GM12891 (cell line): ENCODE data around the gene PTPRG.

ENCODE experiments used
- DNase-seq: peaks from one replicate; pipeline ENCODE4 v3.0.0; 2011; ENCODE audit warnings: low spot score; ENCODE audit not compliant: insufficient read length
- FAIRE-seq: peaks from 2 replicates; lab custom pipeline; 2011; peaks lifted over from hg19 to GRCh38; lab: Jason Lieb, UNC
- PAX5 ChIP-seq: IDR thresholded peaks from 2 replicates; pipeline ENCODE4 v1.6.1; 2011; ENCODE audit warnings: low read length, moderate library complexity, mild to moderate bottlenecking; ENCODE audit not compliant: insufficient read depth, severe bottlenecking
- POLR2A ChIP-seq: IDR thresholded peaks from 2 replicates; pipeline ENCODE4 v1.6.1; 2011; ENCODE audit warnings: low read depth, low read length, control low read depth
- POLR2AphosphoS5 ChIP-seq: IDR thresholded peaks from 2 replicates; pipeline ENCODE4 v1.6.1; 2011; ENCODE audit warnings: low read depth, low read length, control low read depth
- POU2F2 ChIP-seq: IDR thresholded peaks from 2 replicates; pipeline ENCODE4 v1.6.1; 2011; ENCODE audit warnings: low read depth, mild to moderate bottlenecking, control low read depth, low read length, moderate library complexity
- SPI1 ChIP-seq: IDR thresholded peaks from 2 replicates; pipeline ENCODE4 v1.6.1; 2011; ENCODE audit warnings: low read depth, low read length, control low read depth
- TAF1 ChIP-seq: IDR thresholded peaks from 2 replicates; pipeline ENCODE4 v1.6.1; 2011; ENCODE audit warnings: low read depth, low read length, control low read depth

Gene PTPRG

GRCh38 chr3:62019906-62020305 is 458.5 kb downstream of the PTPRG start:
- no peak for TF ChIP-seq PAX5
- DNase-seq = no peak
- FAIRE-seq = no peak

- TF ChIP-seq POLR2AphosphoS5 = no peak
- TF ChIP-seq POU2F2 = no peak
- no peak for TF ChIP-seq PAX5
- TF ChIP-seq POLR2A = no peak
- no peak for TF ChIP-seq TAF1
- TF ChIP-seq SPI1 = no peak
- FAIRE-seq (no peak), DNase-seq (no peak)
Measured at GRCh38 chr3:62020706-62021105, 459.3 kb downstream of the PTPRG start.

- TF ChIP-seq SPI1 (no peak), POU2F2 (no peak), POLR2AphosphoS5 (no peak), POLR2A (no peak), PAX5 (no peak), TAF1 (no peak)
- DNase-seq (no peak), FAIRE-seq (no peak)
Measured at GRCh38 chr3:62022312-62022711, 460.9 kb downstream of the PTPRG start.

GRCh38 chr3:62024882-62025281 is 463.5 kb downstream of the PTPRG start:
- DNase-seq (no peak), FAIRE-seq (no peak)
- TF ChIP-seq POLR2AphosphoS5 (no peak), TAF1 (no peak), SPI1 (no peak), POU2F2 (no peak), PAX5 (no peak)

GRCh38 chr3:62025913-62026312 is 464.5 kb downstream of the PTPRG start:
- TF ChIP-seq PAX5 = no peak
- no peak for TF ChIP-seq POLR2A
- TF ChIP-seq TAF1 = no peak
- no peak for TF ChIP-seq POLR2AphosphoS5
- DNase-seq = no peak
- FAIRE-seq = no peak

GRCh38 chr3:62027241-62027640 is 465.9 kb downstream of the PTPRG start:
- DNase-seq (no peak), FAIRE-seq (no peak)
- no peak for TF ChIP-seq POLR2AphosphoS5
- no peak for TF ChIP-seq PAX5
- no peak for TF ChIP-seq SPI1
- no peak for TF ChIP-seq TAF1
- no peak for TF ChIP-seq POLR2A
- no peak for TF ChIP-seq POU2F2

GRCh38 chr3:62027796-62028195 is 466.4 kb downstream of the PTPRG start:
- DNase-seq = no peak
- no peak for TF ChIP-seq TAF1
- no peak for TF ChIP-seq POU2F2
- FAIRE-seq = no peak

GRCh38 chr3:62028236-62028635 is 466.9 kb downstream of the PTPRG start:
- TF ChIP-seq POLR2AphosphoS5 (no peak), PAX5 (no peak), SPI1 (no peak), TAF1 (no peak)
- no peak for DNase-seq
- no peak for FAIRE-seq

- DNase-seq (no peak), FAIRE-seq (no peak)
- TF ChIP-seq POLR2A (no peak), PAX5 (no peak), POU2F2 (no peak), TAF1 (no peak)
Measured at GRCh38 chr3:62032738-62033137, 471.4 kb downstream of the PTPRG start.

GRCh38 chr3:62035402-62036057 is 474.2 kb downstream of the PTPRG start:
- DNase-seq (no peak), FAIRE-seq (no peak)
- TF ChIP-seq POU2F2 (no peak), TAF1 (no peak), PAX5 (no peak), POLR2A (no peak), SPI1 (no peak), POLR2AphosphoS5 (no peak)
